AG04449 (cell line): Measurements from ENCODE around the gene GPHN.

Source experiments
- CTCF ChIA-PET: fragments of 350-600 bp; formaldehyde crosslinking; extraction: SDS; loops from one replicate; lab custom pipeline; 2021; ENCODE audit warnings: antibody characterized with exemption; lab: Yijun Ruan, JAX
- POLR2A ChIA-PET: fragments of 400-600, 350-600 bp; formaldehyde crosslinking; extraction: SDS; loops from one replicate; lab custom pipeline; 2020; ENCODE audit warnings: antibody characterized with exemption, inconsistent platforms; lab: Yijun Ruan, JAX
- DNase-seq: peaks from one replicate; pipeline ENCODE4 v3.0.0-alpha.2; 2010; ENCODE audit warnings: low read depth, low spot score
- H3K4me3 ChIP-seq: 2 replicates; pipeline ENCODE4 v1.5.1; 2011; ENCODE audit warnings: low read depth, mild to moderate bottlenecking, control low read depth, low read length
- TF ChIP-seq, protein P1 (sequence below): IDR thresholded peaks from one replicate; pipeline ENCODE4 v1.5.1; 2011; ENCODE audit warnings: mild to moderate bottlenecking, moderate library complexity, low read length, control low read depth, inconsistent platforms; ENCODE audit not compliant: insufficient read depth; ENCODE audit errors: missing control alignments

GPHN gene

DNA sequence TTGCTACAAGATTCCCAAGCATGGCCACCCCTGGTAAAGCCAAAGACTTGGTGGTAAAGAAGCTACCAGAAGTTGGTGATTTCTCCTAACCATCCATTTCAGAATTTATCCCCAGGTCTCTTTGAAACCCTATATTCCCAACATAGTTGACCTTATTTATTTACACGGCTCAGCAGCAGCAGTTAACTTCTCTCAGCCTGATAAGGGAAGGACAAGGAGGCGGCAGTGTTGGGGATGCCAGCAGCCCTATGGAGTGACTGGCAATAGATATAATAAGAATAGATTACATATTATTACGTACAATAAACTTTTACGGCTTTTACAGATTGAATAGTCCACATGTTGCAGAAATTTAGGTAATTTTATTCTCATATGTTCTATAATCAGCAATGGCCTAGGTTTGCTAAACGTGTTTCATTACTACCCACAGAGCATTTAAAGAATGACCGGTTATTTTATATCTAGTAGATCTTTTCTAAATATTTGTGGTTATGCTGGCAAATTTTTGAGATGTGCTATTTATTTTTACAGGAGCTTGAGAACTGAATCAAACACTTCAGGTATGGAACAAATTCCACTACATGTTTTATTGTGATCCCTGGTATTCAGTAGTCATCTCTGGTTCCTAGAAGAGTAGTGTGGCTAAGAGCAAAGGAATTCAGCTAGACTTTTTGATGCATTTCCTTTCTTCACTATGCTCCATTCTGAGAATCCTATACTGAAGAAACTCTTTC lies 713.5 kb downstream of the GPHN start:
- DNase-seq, result peak; percentile 76
- POLR2A ChIA-PET, result interaction anchor here (1.8 kb wide), 1 partner anchor 20 kb away, joined by 9 read pairs; the partner anchor contains the start of gene PALS1
- TF ChIP-seq, protein P1, sequence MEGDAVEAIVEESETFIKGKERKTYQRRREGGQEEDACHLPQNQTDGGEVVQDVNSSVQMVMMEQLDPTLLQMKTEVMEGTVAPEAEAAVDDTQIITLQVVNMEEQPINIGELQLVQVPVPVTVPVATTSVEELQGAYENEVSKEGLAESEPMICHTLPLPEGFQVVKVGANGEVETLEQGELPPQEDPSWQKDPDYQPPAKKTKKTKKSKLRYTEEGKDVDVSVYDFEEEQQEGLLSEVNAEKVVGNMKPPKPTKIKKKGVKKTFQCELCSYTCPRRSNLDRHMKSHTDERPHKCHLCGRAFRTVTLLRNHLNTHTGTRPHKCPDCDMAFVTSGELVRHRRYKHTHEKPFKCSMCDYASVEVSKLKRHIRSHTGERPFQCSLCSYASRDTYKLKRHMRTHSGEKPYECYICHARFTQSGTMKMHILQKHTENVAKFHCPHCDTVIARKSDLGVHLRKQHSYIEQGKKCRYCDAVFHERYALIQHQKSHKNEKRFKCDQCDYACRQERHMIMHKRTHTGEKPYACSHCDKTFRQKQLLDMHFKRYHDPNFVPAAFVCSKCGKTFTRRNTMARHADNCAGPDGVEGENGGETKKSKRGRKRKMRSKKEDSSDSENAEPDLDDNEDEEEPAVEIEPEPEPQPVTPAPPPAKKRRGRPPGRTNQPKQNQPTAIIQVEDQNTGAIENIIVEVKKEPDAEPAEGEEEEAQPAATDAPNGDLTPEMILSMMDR, result no peak

DNA sequence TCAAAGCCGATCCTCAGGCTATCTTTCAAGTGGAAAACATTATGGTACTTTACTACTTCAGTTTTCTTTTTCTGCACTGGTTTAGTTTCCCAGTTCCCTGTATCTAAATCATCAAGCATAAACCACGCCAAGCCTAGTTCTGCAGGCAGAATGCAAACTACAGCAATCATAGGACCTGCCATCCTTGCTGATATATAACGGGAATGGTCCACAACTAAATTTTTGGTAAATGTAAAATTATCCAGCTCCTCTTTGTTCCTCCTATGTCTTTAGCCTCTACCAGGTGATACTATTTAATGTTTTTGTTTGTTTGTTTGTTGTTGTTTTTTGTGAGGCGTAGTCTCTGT lies 714.0 kb downstream of the GPHN start:
- POLR2A ChIA-PET, result interaction anchor here (1.8 kb wide), 1 partner anchor 19 kb away, joined by 9 read pairs; the partner anchor contains the start of gene PALS1

More for the DNA sequence above, 713.5 kb downstream of the GPHN start:
- no peak overlapping the region for H3K4me3 ChIP-seq
- CTCF ChIA-PET, result interaction anchor here (1.4 kb wide), 1 partner anchor 11 kb away, joined by 4 read pairs; no protein-coding TSS in a partner anchor

DNA sequence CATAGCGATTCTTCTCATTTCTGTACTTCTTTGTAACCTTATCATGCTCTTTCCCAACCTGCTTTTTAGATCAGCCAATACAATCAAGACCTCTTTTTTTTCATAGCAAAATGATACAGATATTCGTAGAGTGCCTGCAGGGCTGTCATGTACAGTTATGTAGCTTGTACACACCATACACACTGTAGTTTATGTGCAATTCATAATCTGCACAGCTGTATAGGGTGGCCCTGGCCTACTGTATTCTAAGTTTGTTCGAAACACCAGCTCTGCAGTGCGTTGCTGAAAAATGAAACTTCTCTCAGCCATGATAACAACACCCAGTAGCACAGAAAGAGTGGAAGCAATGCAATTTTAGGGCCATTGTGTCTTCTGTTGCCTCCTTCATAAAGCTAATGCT lies 717.6 kb downstream of the GPHN start:
- POLR2A ChIA-PET, result no interaction called here
- CTCF ChIA-PET, result interaction anchor here (1.8 kb wide), 1 partner anchor 60 kb away, joined by 4 read pairs; no protein-coding TSS in a partner anchor
- DNase-seq, result no peak
- H3K4me3 ChIP-seq, result no peak overlapping the region
- TF ChIP-seq, protein P1, result no peak

More for the DNA sequence above, 714.0 kb downstream of the GPHN start:
- TF ChIP-seq, protein P1, result no peak
- no peak overlapping the region for H3K4me3 ChIP-seq
- no peak for DNase-seq
- CTCF ChIA-PET, result interaction anchor here (1.4 kb wide), 1 partner anchor 10 kb away, joined by 4 read pairs; no protein-coding TSS in a partner anchor

DNA sequence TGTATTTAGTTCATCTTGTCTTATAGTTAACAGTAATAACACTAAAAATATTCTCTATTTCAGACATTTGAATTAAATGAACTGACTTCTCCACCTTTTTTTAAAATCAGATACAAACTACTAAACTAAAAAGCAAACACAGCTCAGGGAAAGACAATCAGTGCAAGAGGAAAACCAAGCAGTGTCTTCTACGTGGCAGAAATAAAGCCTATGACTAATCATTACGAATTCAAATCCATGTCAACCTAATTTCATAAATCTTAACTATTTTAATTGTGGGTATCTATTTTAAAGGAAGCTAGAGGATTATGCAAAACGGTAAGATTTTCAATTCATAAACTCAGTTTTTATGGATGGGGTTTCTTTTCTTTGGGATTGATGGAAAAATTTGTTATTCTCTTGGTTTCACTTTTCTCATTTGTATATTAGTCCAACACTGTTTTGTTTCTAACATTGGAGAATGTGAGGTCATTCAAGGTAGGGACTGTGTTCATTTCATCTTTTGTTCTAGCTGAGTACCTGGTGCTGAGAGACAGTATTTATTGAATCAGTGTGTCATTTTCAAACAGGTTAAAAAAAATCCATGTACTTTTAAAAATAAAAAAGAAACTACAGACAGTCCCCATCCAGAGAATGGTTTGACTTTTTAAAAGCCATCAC lies 720.5 kb downstream of the GPHN start:
- POLR2A ChIA-PET, result no interaction called here
- CTCF ChIA-PET, result interaction anchor here (1.2 kb wide), 1 partner anchor 132 kb away, joined by 4 read pairs; the partner anchor contains the start of genes ATP6V1D and EIF2S1
- H3K4me3 ChIP-seq, result no peak overlapping the region
- DNase-seq, result no peak
- TF ChIP-seq, protein P1, result no peak
